Stimulated activated CD8-positive, alpha-beta memory T cell treated with anti-CD3 and anti-CD28 coated beads, Interleukin-12 subunit alpha, Interleukin-12 subunit beta, amount 100 ng/mL, for 24 hours (primary cell): ENCODE measurements around the gene ERBB2.
"Not testable (repeated sequence)": the region's sequence is repeated elsewhere in the genome, so short reads cannot be mapped to it uniquely, and the experiment has no call there.

Source experiments
- DNase-seq: peaks from one replicate; pipeline ENCODE4 v3.0.0-alpha.2; 2020; ENCODE audit errors: extremely low read depth

Gene ERBB2

GRCh38 chr17:39725923-39726322, 26.1 kb downstream of the ERBB2 start:
- not testable (repeated sequence) for DNase-seq

GRCh38 chr17:39726617-39727016, 26.8 kb downstream of the ERBB2 start:
- no peak for DNase-seq

GRCh38 chr17:39727556-39727955, 27.7 kb downstream of the ERBB2 start:
- no peak for DNase-seq

- DNase-seq = no peak
These were observed 29.5 kb downstream of the ERBB2 start for GRCh38 chr17:39729280-39729851.

- DNase-seq = peak; percentile 82
These were observed 30.4 kb downstream of the ERBB2 start, which contains the start of gene MIEN1 for GRCh38 chr17:39730095-39730921. MIEN1 (minus strand) TSS chr17:39730532; CDS start chr17:39730495, 37 bp downstream.

- DNase-seq = no peak
These were observed 32.7 kb downstream of the ERBB2 start for GRCh38 chr17:39732586-39732985.

GRCh38 chr17:39735882-39736281, 36.0 kb downstream of the ERBB2 start:
- DNase-seq = no peak

- DNase-seq = no peak
These were observed 36.7 kb downstream of the ERBB2 start for GRCh38 chr17:39736319-39737165.

- no peak for DNase-seq
These were observed 37.4 kb downstream of the ERBB2 start for GRCh38 chr17:39737206-39737759.

GRCh38 chr17:39737760-39738567, 38.1 kb downstream of the ERBB2 start, which contains the start of gene GRB7:
GRB7 (plus strand) TSS chr17:39737938; CDS start chr17:39742302, 4,364 bp downstream.
- DNase-seq = no peak

GRCh38 chr17:39738568-39738901, 38.7 kb downstream of the ERBB2 start:
- no peak for DNase-seq

GRCh38 chr17:39738983-39739884, 39.4 kb downstream of the ERBB2 start:
- no peak for DNase-seq

GRCh38 chr17:39739885-39740356, 40.1 kb downstream of the ERBB2 start:
- no peak for DNase-seq

- DNase-seq = no peak
These were observed 40.7 kb downstream of the ERBB2 start for GRCh38 chr17:39740357-39741111.

GRCh38 chr17:39742126-39742855, 42.4 kb downstream of the ERBB2 start:
- no peak for DNase-seq

GRCh38 chr17:39742856-39743436, 43.1 kb downstream of the ERBB2 start:
- no peak for DNase-seq

- DNase-seq = no peak
These were observed 44.4 kb downstream of the ERBB2 start for GRCh38 chr17:39744075-39744835.
